GM12878 (cell line): ENCODE measurements around the gene LY6G6D. TPM values are rescaled to one million over a fixed set of nuclear protein-coding genes. Genes with fewer than 3 reads are reported as not detected.

Experiments
- ATAC-seq: fragments of 200-7000 bp; cut with Tn5 transposase; 3 replicates; pipeline ENCODE4 v1.9.1; 2020; ENCODE audit warnings: mild to moderate bottlenecking, moderate library complexity
- BruUV-seq: library from RNA; stranded (reverse); fragments of 400-500 nt; replicated peaks from 2 replicates; lab custom pipeline; 2021; lab: Mats Ljungman, UMichigan
- CTCF ChIA-PET: fragments of 300-600 bp; sonication (Branson Sonifier 250); formaldehyde crosslinking; extraction: SDS; loops from one replicate; lab custom pipeline; 2021; ENCODE audit warnings: inconsistent platforms; lab: Yijun Ruan, JAX
- POLR2A ChIA-PET: fragments of 350-600 bp; formaldehyde crosslinking; extraction: SDS; loops from one replicate; lab custom pipeline; 2021; ENCODE audit warnings: inconsistent platforms; lab: Charles Lee
- RAD21 ChIA-PET: fragments of 300-600 bp; sonication (Branson Sonifier 250); formaldehyde crosslinking; loops from one replicate; lab custom pipeline; 2023; ENCODE audit warnings: antibody characterized with exemption; ENCODE audit not compliant: unreplicated experiment; lab: Charles Lee
- SMC1A ChIA-PET: fragments of 300-600 bp; sonication (Branson Sonifier 250); formaldehyde crosslinking; loops from one replicate; lab custom pipeline; 2023; ENCODE audit not compliant: unreplicated experiment, uncharacterized antibody; lab: Charles Lee
- DNase-seq: peaks from one replicate; pipeline ENCODE4 v3.0.0-alpha.2; 2011; ENCODE audit warnings: low read depth, low spot score
- FAIRE-seq: peaks from 3 replicates; lab custom pipeline; 2011; peaks lifted over from hg19 to GRCh38; lab: Jason Lieb, UNC
- H2AFZ ChIP-seq: 2 replicates; pipeline ENCODE4 v1.6.0; 2011; ENCODE audit warnings: low read depth, low read length, control low read depth; ENCODE audit not compliant: control insufficient read depth
- H3K27ac ChIP-seq: 2 replicates; pipeline ENCODE4 v1.5.1; 2011; ENCODE audit warnings: control low read depth; ENCODE audit not compliant: control insufficient read depth, insufficient read depth
- H3K27me3 ChIP-seq, 2 experiments: replicated peaks in 1 of 2; 2 replicates each; pipeline versions ENCODE4 v1.6.0 to v1.6.1; 2011; ENCODE audit warnings: low read length in 1 of 2; ENCODE audit not compliant: control insufficient read depth in 2 of 2, insufficient read depth in 2 of 2
- H3K36me3 ChIP-seq, 2 experiments: 2 replicates each; pipeline ENCODE4 v1.5.1; 2011; ENCODE audit warnings: low read length in 1 of 2; ENCODE audit not compliant: control insufficient read depth in 2 of 2, insufficient read depth in 2 of 2
- H3K4me1 ChIP-seq: 2 replicates; pipeline ENCODE4 v1.6.1; 2011; ENCODE audit warnings: mild to moderate bottlenecking, low read length, moderate library complexity, mixed read lengths; ENCODE audit not compliant: control insufficient read depth, insufficient read depth
- H3K4me2 ChIP-seq: 2 replicates; pipeline ENCODE4 v1.6.0; 2011; ENCODE audit warnings: control low read depth; ENCODE audit not compliant: control insufficient read depth, insufficient read depth
- H3K4me3 ChIP-seq: fragments of 200-600 bp; sonication (generic); 2 replicates; pipeline ENCODE4 v1.5.1; 2016
- H3K79me2 ChIP-seq: 2 replicates; pipeline ENCODE4 v1.6.0; 2011; ENCODE audit warnings: low read length; ENCODE audit not compliant: control insufficient read depth, insufficient read depth
- H3K9ac ChIP-seq: 2 replicates; pipeline ENCODE4 v1.8.0; 2011; ENCODE audit warnings: low read length, control low read depth, mixed read lengths; ENCODE audit not compliant: control insufficient read depth, insufficient read depth
- H3K9me3 ChIP-seq: replicated peaks from 3 replicates; pipeline ENCODE4 v1.5.1; 2011; ENCODE audit warnings: mild to moderate bottlenecking, low read length; ENCODE audit not compliant: control insufficient read depth, insufficient read depth
- H4K20me1 ChIP-seq: 2 replicates; pipeline ENCODE4 v1.6.0; 2011; ENCODE audit not compliant: control insufficient read depth, insufficient read depth
- DPF2 ChIP-seq: fragments of 450-650 bp; IDR thresholded peaks from 2 replicates; pipeline ENCODE4 v1.6.1; 2017; ENCODE audit warnings: mild to moderate bottlenecking
- ETV6 ChIP-seq, 2 experiments: fragments of 450-650 bp in 1 of 2; IDR thresholded peaks in 1 of 2; conservative IDR thresholded peaks in 1 of 2; 2 replicates each; pipeline ENCODE4 v1.6.1; 2014; ENCODE audit warnings: antibody characterized with exemption in 1 of 2, borderline replicate concordance in 1 of 2, low read depth in 1 of 2, mild to moderate bottlenecking in 1 of 2, moderate library complexity in 1 of 2
- RAD21 ChIP-seq: IDR thresholded peaks from 2 replicates; pipeline ENCODE4 v1.6.1; 2011; ENCODE audit warnings: mild to moderate bottlenecking, low read depth, low read length, moderate library complexity; ENCODE audit not compliant: insufficient read depth
- RELA ChIP-seq: fragments of 450-650 bp; IDR thresholded peaks from 2 replicates; pipeline ENCODE4 v1.8.0; 2014; ENCODE audit warnings: borderline replicate concordance; ENCODE audit not compliant: partially characterized antibody
- ZNF274 ChIP-seq: IDR thresholded peaks from one replicate; pipeline ENCODE4 v1.8.0; 2011; ENCODE audit not compliant: insufficient read length, insufficient read depth
- WGBS: methylation state at CpG from one replicate; pipeline ENCODE4 v1.1.6; 2016; ENCODE audit warnings: low lambda C conversion rate; ENCODE audit not compliant: insufficient replicate concordance, insufficient coverage; ENCODE audit errors: missing lambda C conversion rate; 5-methylcytosine and 5-hydroxymethylcytosine counted together
- in situ Hi-C: fragments of 300-500 bp; cut with MboI; formaldehyde crosslinking; loops from 9 replicates; pipeline ENCODE4 v1.14.3; 2018; ENCODE audit warnings: mixed read lengths
- intact Hi-C: fragments of 100-400 bp; cut with micrococcal nuclease; formaldehyde crosslinking; loops from one replicate; pipeline ENCODE4 v1.14.2; 2022; ENCODE audit not compliant: unreplicated experiment
- polyA plus RNA-seq, 11 experiments: library from polyadenylated mRNA; depleted of rRNA in 4 of 11; unstranded in 6 of 11; stranded (reverse) in 5 of 11; fragments of >200 nt; fragmentation: Nextera tagmentation in 4 of 11; fragmentation: Illumina TruSeq in 1 of 11; extraction: Ambion mirVana in 4 of 11; extraction: Trizol in 1 of 11; gene quantifications; 1 replicate in 1 of 11; 2 replicates in 10 of 11; pipeline versions ENCODE4 v1.2.1 to v1.2.3, GENCODE V29; 2011 to 2016; ENCODE audit warnings: inconsistent platforms in 2 of 11, missing spikeins in 2 of 11, low read depth in 1 of 11
- total RNA-seq, 4 experiments: library from RNA; depleted of rRNA in 3 of 4; stranded (reverse); fragments of >200 nt in 3 of 4; fragmentation: Illumina TruSeq in 1 of 4; extraction: Trizol in 1 of 4; gene quantifications; 2 replicates each; pipeline versions ENCODE4 v1.2.1 to v1.2.3, GENCODE V29; 2013 to 2021
- TF ChIP-seq, protein P1 (sequence below): fragments of 450-650 bp; IDR thresholded peaks from 2 replicates; pipeline ENCODE4 v1.6.1; 2017; ENCODE audit warnings: mild to moderate bottlenecking, moderate library complexity

LY6G6D gene
- total and polyA plus RNA-seq, 10 of the 15 experiments (the other 5 are each of a cell fraction or from before 2014, with no cell fraction given): not detected

DNA sequence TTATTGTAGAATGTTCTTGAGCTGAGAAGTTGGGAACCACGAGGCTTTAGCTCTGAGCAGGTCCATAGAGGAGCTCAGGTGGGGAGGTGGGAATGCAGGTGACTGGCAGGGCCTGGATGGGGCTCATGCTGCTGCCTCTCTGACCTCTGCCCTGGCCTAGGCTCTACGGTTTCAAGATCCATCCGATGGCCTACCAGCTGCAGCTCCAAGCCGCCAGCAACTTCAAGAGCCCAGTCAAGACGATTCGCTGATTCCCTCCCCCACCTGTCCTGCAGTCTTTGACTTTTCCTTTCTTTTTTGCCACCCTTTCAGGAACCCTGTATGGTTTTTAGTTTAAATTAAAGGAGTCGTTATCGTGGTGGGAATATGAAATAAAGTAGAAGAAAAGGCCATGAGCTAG is 45.5 kb upstream of the LY6G6D start, which contains the start of gene LY6G5B:
Gene LY6G5B, plus strand, starts transcription at position 301 of the 400 bp plus-strand sequence. CDS start 975 bp downstream, outside the sequence.
- intact Hi-C loops: loop anchor here (5.0 kb wide), 2 partner anchors 68 to 163 kb away; partner anchors contain the start of gene CLIC1

More for the DNA sequence above, 45.5 kb upstream of the LY6G6D start, which contains the start of gene LY6G5B:
- no TSS peak for BruUV-seq
- H3K27me3 ChIP-seq: no peaks in the 10 kb centered on the region
- in situ Hi-C loops: no loop called here
- TF ChIP-seq, protein P1, sequence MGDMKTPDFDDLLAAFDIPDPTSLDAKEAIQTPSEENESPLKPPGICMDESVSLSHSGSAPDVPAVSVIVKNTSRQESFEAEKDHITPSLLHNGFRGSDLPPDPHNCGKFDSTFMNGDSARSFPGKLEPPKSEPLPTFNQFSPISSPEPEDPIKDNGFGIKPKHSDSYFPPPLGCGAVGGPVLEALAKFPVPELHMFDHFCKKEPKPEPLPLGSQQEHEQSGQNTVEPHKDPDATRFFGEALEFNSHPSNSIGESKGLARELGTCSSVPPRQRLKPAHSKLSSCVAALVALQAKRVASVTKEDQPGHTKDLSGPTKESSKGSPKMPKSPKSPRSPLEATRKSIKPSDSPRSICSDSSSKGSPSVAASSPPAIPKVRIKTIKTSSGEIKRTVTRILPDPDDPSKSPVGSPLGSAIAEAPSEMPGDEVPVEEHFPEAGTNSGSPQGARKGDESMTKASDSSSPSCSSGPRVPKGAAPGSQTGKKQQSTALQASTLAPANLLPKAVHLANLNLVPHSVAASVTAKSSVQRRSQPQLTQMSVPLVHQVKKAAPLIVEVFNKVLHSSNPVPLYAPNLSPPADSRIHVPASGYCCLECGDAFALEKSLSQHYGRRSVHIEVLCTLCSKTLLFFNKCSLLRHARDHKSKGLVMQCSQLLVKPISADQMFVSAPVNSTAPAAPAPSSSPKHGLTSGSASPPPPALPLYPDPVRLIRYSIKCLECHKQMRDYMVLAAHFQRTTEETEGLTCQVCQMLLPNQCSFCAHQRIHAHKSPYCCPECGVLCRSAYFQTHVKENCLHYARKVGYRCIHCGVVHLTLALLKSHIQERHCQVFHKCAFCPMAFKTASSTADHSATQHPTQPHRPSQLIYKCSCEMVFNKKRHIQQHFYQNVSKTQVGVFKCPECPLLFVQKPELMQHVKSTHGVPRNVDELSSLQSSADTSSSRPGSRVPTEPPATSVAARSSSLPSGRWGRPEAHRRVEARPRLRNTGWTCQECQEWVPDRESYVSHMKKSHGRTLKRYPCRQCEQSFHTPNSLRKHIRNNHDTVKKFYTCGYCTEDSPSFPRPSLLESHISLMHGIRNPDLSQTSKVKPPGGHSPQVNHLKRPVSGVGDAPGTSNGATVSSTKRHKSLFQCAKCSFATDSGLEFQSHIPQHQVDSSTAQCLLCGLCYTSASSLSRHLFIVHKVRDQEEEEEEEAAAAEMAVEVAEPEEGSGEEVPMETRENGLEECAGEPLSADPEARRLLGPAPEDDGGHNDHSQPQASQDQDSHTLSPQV: no peak
- TF ChIP-seq RAD21 (no peak), DPF2 (no peak), ZNF274 (no peak), RELA (no peak), ETV6 (conservative IDR thresholded peaks at IDR 0.05 in 1 of 2, IDR thresholded peaks at IDR 0.05 in 1 of 2; ENCODE audit: borderline replicate concordance in 1 of 2, low read depth in 1 of 2) (no peak)
- WGBS: 89% methylated on average over 8 of the region's 8 CpGs
- H3K36me3 ChIP-seq: peaks cover 22 to 38% of the 10 kb centered on the region in 2 experiments
- H3K4me1 ChIP-seq: peaks cover 11% of the 10 kb centered on the region
- H3K27ac ChIP-seq: no peak within 1 kb of the TSS
- no peaks in the 10 kb centered on the region for H3K9me3 ChIP-seq
- no peak for FAIRE-seq
- no peak for ATAC-seq
- H3K79me2 ChIP-seq: peaks cover 32% of the 10 kb centered on the region
- ChIA-PET POLR2A (interaction anchor here (1.1 kb wide), 1 partner anchor 11 kb away, joined by 3 read pairs; no protein-coding TSS in a partner anchor), RAD21 (no interaction called here), CTCF (interaction anchor here (1.0 kb wide), 1 partner anchor 12 kb away, joined by 3 read pairs; the partner anchor contains the start of gene LY6G5C), SMC1A (interaction anchor here (1.1 kb wide), 1 partner anchor 33 kb away, joined by 4 read pairs; the partner anchor contains the start of gene ABHD16A)
- DNase-seq: no peak
- H3K4me3 ChIP-seq: no peak within 1 kb of the TSS
- H3K4me2 ChIP-seq: no peak within 1 kb of the TSS
- no peaks in the 10 kb centered on the region for H4K20me1 ChIP-seq
- H3K9ac ChIP-seq: no peak within 1 kb of the TSS
- no peak within 1 kb of the TSS for H2AFZ ChIP-seq
